WTC11 (cell line): ENCODE data around the gene RHBDD2. TPM values are rescaled to one million over a fixed set of nuclear protein-coding genes. Genes with fewer than 3 reads are reported as not detected.

ENCODE experiments used
- ATAC-seq: fragments of 200-7000 bp; cut with Tn5 transposase; 2 replicates; pipeline ENCODE4 v1.10.0; 2021; ENCODE audit warnings: mild to moderate bottlenecking, moderate library complexity
- CTCF ChIA-PET: fragments of 300-600 bp; sonication (Branson Sonifier 250); formaldehyde crosslinking; loops from one replicate; lab custom pipeline; 2021; ENCODE audit warnings: antibody characterized with exemption; lab: Charles Lee
- POLR2A ChIA-PET: fragments of 350-600 bp; sonication (Branson Sonifier 250); formaldehyde crosslinking; loops from one replicate; lab custom pipeline; 2021; ENCODE audit warnings: antibody characterized with exemption; lab: Charles Lee
- DNase-seq: peaks from one replicate; pipeline ENCODE4 v3.0.0; 2021; ENCODE audit warnings: low spot score
- H3K27ac Mint-ChIP-seq: 2 replicates; pipeline ENCODE4 v1.8.0; 2021; ENCODE audit warnings: mixed read lengths
- H3K27me3 Mint-ChIP-seq: 2 replicates; pipeline ENCODE4 v1.8.0; 2021; ENCODE audit warnings: low read depth, mild to moderate bottlenecking, moderate library complexity, mixed read lengths
- H3K36me3 Mint-ChIP-seq: 2 replicates; pipeline ENCODE4 v1.8.0; 2021; ENCODE audit warnings: mixed read lengths
- H3K4me1 Mint-ChIP-seq: 2 replicates; pipeline ENCODE4 v1.8.0; 2022; ENCODE audit warnings: mixed read lengths
- H3K4me3 Mint-ChIP-seq: 2 replicates; pipeline ENCODE4 v1.8.0; 2021; ENCODE audit warnings: mild to moderate bottlenecking, moderate library complexity, mixed read lengths
- H3K9me3 Mint-ChIP-seq: 2 replicates; pipeline ENCODE4 v1.8.0; 2021; ENCODE audit warnings: mixed read lengths
- AR ChIP-seq: fragments of 250-450 bp; sonication (Bioruptor Pico); IDR thresholded peaks from 2 replicates; pipeline ENCODE4 v1.9.0; 2021; ENCODE audit warnings: mild to moderate bottlenecking
- ATF2 ChIP-seq: sonication (generic); formaldehyde crosslinking; IDR thresholded peaks from 2 replicates; pipeline ENCODE4 v1.8.1; 2022; ENCODE audit warnings: low read depth, missing genetic modification reagents, borderline replicate concordance
- ATF3 ChIP-seq: sonication (generic); formaldehyde crosslinking; conservative IDR thresholded peaks from 2 replicates; pipeline ENCODE4 v1.8.1; 2022; ENCODE audit warnings: mild to moderate bottlenecking, missing genetic modification reagents
- CREB1 ChIP-seq: sonication (generic); formaldehyde crosslinking; IDR thresholded peaks from 2 replicates; pipeline ENCODE4 v1.8.0; 2023; ENCODE audit warnings: mild to moderate bottlenecking, missing genetic modification reagents
- CTCF ChIP-seq: fragments of 200-600 bp; IDR thresholded peaks from 2 replicates; pipeline ENCODE4 v1.8.0; 2022; ENCODE audit warnings: antibody characterized with exemption
- E2F5 ChIP-seq: sonication (generic); formaldehyde crosslinking; IDR thresholded peaks from 2 replicates; pipeline ENCODE4 v1.8.1; 2022; ENCODE audit warnings: mild to moderate bottlenecking, moderate library complexity, missing genetic modification reagents
- ELF4 ChIP-seq: sonication (generic); formaldehyde crosslinking; IDR thresholded peaks from 2 replicates; pipeline ENCODE4 v1.8.1; 2022; ENCODE audit warnings: low read depth, mild to moderate bottlenecking, moderate library complexity, missing genetic modification reagents
- GABPB1 ChIP-seq: sonication (generic); formaldehyde crosslinking; IDR thresholded peaks from 2 replicates; pipeline ENCODE4 v1.8.1; 2023; ENCODE audit warnings: mild to moderate bottlenecking, missing genetic modification reagents
- GRHL2 ChIP-seq: fragments of 250-450 bp; sonication (Bioruptor Pico); IDR thresholded peaks from 2 replicates; pipeline ENCODE4 v1.8.0; 2022; ENCODE audit warnings: mild to moderate bottlenecking, moderate library complexity; ENCODE audit not compliant: insufficient replicate concordance, severe bottlenecking
- HMGA2 ChIP-seq: fragments of 250-450 bp; sonication (Bioruptor Pico); IDR thresholded peaks from 2 replicates; pipeline ENCODE4 v1.4.0; 2021; ENCODE audit warnings: mild to moderate bottlenecking, moderate library complexity
- JUN ChIP-seq: sonication (generic); formaldehyde crosslinking; IDR thresholded peaks from 2 replicates; pipeline ENCODE4 v1.8.0; 2023; ENCODE audit warnings: mild to moderate bottlenecking, missing genetic modification reagents
- MAX ChIP-seq: sonication (generic); formaldehyde crosslinking; IDR thresholded peaks from 2 replicates; pipeline ENCODE4 v1.8.0; 2022; ENCODE audit warnings: mild to moderate bottlenecking, missing genetic modification reagents
- NFATC4 ChIP-seq: fragments of 250-450 bp; sonication (Bioruptor Pico); IDR thresholded peaks from 2 replicates; pipeline ENCODE4 v1.9.0; 2021; ENCODE audit warnings: mild to moderate bottlenecking
- NFYB ChIP-seq: sonication (generic); formaldehyde crosslinking; conservative IDR thresholded peaks from 2 replicates; pipeline ENCODE4 v1.8.0; 2022; ENCODE audit warnings: low read depth, missing genetic modification reagents
- STAT6 ChIP-seq: sonication (generic); formaldehyde crosslinking; conservative IDR thresholded peaks from 2 replicates; pipeline ENCODE4 v1.8.1; 2023; ENCODE audit warnings: mild to moderate bottlenecking, low read depth, missing genetic modification reagents, moderate library complexity
- ZNF512 ChIP-seq: sonication (generic); formaldehyde crosslinking; IDR thresholded peaks from 2 replicates; pipeline ENCODE4 v1.8.1; 2022; ENCODE audit warnings: missing genetic modification reagents, borderline replicate concordance
- ZSCAN18 ChIP-seq: fragments of 250-450 bp; sonication (Bioruptor Pico); IDR thresholded peaks from 2 replicates; pipeline ENCODE4 v2.1.2; 2022; ENCODE audit warnings: mild to moderate bottlenecking, moderate library complexity
- total RNA-seq: library from RNA; stranded (reverse); gene quantifications from 3 replicates; pipeline ENCODE4 v1.2.3, GENCODE V29; 2021

Gene RHBDD2
- total RNA-seq, 1 experiment from 2014 or later = 34.3 TPM

- Mint-ChIP-seq H3K27me3 (no peaks in the 10 kb centered on the region), H3K9me3 (no peaks in the 10 kb centered on the region), H3K4me1 (no peaks in the 10 kb centered on the region), H3K36me3 (peaks cover 39% of the 10 kb centered on the region), H3K27ac (0 out of 2 replicates have a peak overlapping the region, but pooled peaks have one; percentile 3), H3K4me3 (no peak overlapping the region)
- CTCF ChIA-PET = no interaction called here
- POLR2A ChIA-PET = interaction anchor here (1.5 kb wide), 1 partner anchor 27 kb away, joined by 6 read pairs; no protein-coding TSS in a partner anchor
- DNase-seq (no peak), ATAC-seq (no peak)
- no peak for TF ChIP-seq ZNF512 (CRISPR knock-in tag)
- TF ChIP-seq HMGA2 (CRISPR knock-in tag) = no peak
- no peak for TF ChIP-seq ATF3 (CRISPR knock-in tag)
- TF ChIP-seq JUN (CRISPR knock-in tag) = no peak
- no peak for TF ChIP-seq E2F5 (CRISPR knock-in tag)
- no peak for TF ChIP-seq ZSCAN18 (CRISPR knock-in tag)
- TF ChIP-seq CREB1 = no peak
- TF ChIP-seq GABPB1 (CRISPR knock-in tag) = no peak
- TF ChIP-seq STAT6 (CRISPR knock-in tag) = no peak
- TF ChIP-seq NFATC4 (CRISPR knock-in tag) = no peak
- TF ChIP-seq CTCF = no peak
- no peak for TF ChIP-seq ELF4 (CRISPR knock-in tag)
These were observed 9.8 kb downstream of the RHBDD2 start for GRCh38 chr7:75888464-75889222.

GRCh38 chr7:75889223-75889825 is 10.5 kb downstream of the RHBDD2 start:
- no peak for ATAC-seq
- no peak for DNase-seq
- no peak for TF ChIP-seq MAX
- TF ChIP-seq AR = no peak
- TF ChIP-seq NFYB (CRISPR knock-in tag) = no peak
- TF ChIP-seq ATF2 (CRISPR knock-in tag) = no peak
- TF ChIP-seq GRHL2 (CRISPR knock-in tag) = no peak

More at GRCh38 chr7:75889223-75889825, 10.5 kb downstream of the RHBDD2 start:
- no peaks in the 10 kb centered on the region for H3K27me3 Mint-ChIP-seq
- H3K9me3 Mint-ChIP-seq = no peaks in the 10 kb centered on the region
- H3K27ac Mint-ChIP-seq = no peak overlapping the region; the same call in 1 of the 2 replicates
- ChIA-PET POLR2A (interaction anchor here (1.5 kb wide), 1 partner anchor 26 kb away, joined by 6 read pairs; no protein-coding TSS in a partner anchor), CTCF (interaction anchor here (1.3 kb wide), 1 partner anchor 12 kb away, joined by 3 read pairs; no protein-coding TSS in a partner anchor)
- H3K36me3 Mint-ChIP-seq = peaks cover 34% of the 10 kb centered on the region
- H3K4me3 Mint-ChIP-seq = no peak overlapping the region
- no peaks in the 10 kb centered on the region for H3K4me1 Mint-ChIP-seq
